ENCODE data around the gene DNAJC5G. TPM values are rescaled to one million over a fixed set of nuclear protein-coding genes. Genes with fewer than 3 reads are reported as not detected.

Gene DNAJC5G
- total RNA-seq, 1 experiment from 2014 or later: 0.37 TPM

- H3K27ac ChIP-seq (ENCODE audit: insufficient read length, low read depth, low read length): no peak overlapping the region
- no peak overlapping the region for H2BK12ac ChIP-seq (ENCODE audit: insufficient read length, low read depth, low read length)
- DNase-seq: peak; percentile 63
- H4K5ac ChIP-seq (ENCODE audit: insufficient read length, low read depth, low read length): no peak overlapping the region
- H3K14ac ChIP-seq (ENCODE audit: insufficient read depth, low read length): peak overlapping the region; percentile 86; the same call in 1 of the 2 replicates
- no peak overlapping the region for H3K9ac ChIP-seq (ENCODE audit: extremely low read depth, insufficient read length, low read length)
- peaks cover 38% of the 10 kb centered on the region; the same call in 1 of the 2 replicates for H3K27me3 ChIP-seq (ENCODE audit: insufficient read depth, low read length)
- Mint-ChIP-seq H3K36me3 (ENCODE audit: insufficient read depth in 1 of 3, low read depth in 3 of 3) (no peaks in the 10 kb centered on the region; a peak in 2 of 7 replicates), H3K4me1 (peaks cover 24 to 29% of the 10 kb centered on the region in 2 experiments), H3K27me3 (ENCODE audit: low read depth) (peaks cover 31% of the 10 kb centered on the region), H3K27ac (no peak overlapping the region), H3K9me3 (no peaks in the 10 kb centered on the region; a peak in 2 of 5 replicates), H3K4me3 (peak overlapping the region; percentile 64 to 88)
- no peak overlapping the region for H2BK20ac ChIP-seq (ENCODE audit: low read depth, low read length, poor library complexity, severe bottlenecking)
- H3K4ac ChIP-seq (ENCODE audit: low read depth, low read length): no peak overlapping the region
- no peak overlapping the region for H3K23ac ChIP-seq (ENCODE audit: insufficient read length, low read depth, low read length)
- H3K23me2 ChIP-seq (ENCODE audit: insufficient read length, low read depth, low read length, poor library complexity, severe bottlenecking): peaks cover 20% of the 10 kb centered on the region
- H2BK15ac ChIP-seq (ENCODE audit: low read depth, low read length): no peak overlapping the region
- no peak overlapping the region for H3K56ac ChIP-seq (ENCODE audit: insufficient read length, low read depth, low read length)
- no peaks in the 10 kb centered on the region for H3K9me3 ChIP-seq (ENCODE audit: control insufficient read depth, low read depth, low read length)
- H3K79me2 ChIP-seq (ENCODE audit: insufficient read depth, low read length): no peaks in the 10 kb centered on the region
- H2BK120ac ChIP-seq (ENCODE audit: low read depth, low read length, poor library complexity, severe bottlenecking): no peak overlapping the region
- no peaks in the 10 kb centered on the region; the same call in 1 of the 2 replicates for H3K4me1 ChIP-seq (ENCODE audit: insufficient read depth, low read length)
- H4K91ac ChIP-seq (ENCODE audit: insufficient read length, low read depth, low read length): no peak overlapping the region
- peak overlapping the region; percentile 44 for H3K4me2 ChIP-seq (ENCODE audit: insufficient read depth, insufficient read length, low read length)
- H4K20me1 ChIP-seq (ENCODE audit: control insufficient read depth, insufficient read depth, insufficient read length): no peaks in the 10 kb centered on the region
- no peak overlapping the region for H4K8ac ChIP-seq (replicated peaks; ENCODE audit: insufficient read length, low read depth, low read length)
- H2AFZ ChIP-seq (ENCODE audit: low read length): no peak overlapping the region
- no CpG with 5 or more reads among the region's 38 CpGs for WGBS (ENCODE audit: extremely low coverage, insufficient read length, low lambda C conversion rate)
- H3K79me1 ChIP-seq (ENCODE audit: insufficient read depth, low read depth, low read length, poor library complexity, severe bottlenecking): no peaks in the 10 kb centered on the region
- no peak overlapping the region for H3K18ac ChIP-seq (ENCODE audit: insufficient read length, low read depth, low read length)
- H3T11ph ChIP-seq (ENCODE audit: low read length): no peak overlapping the region
- TF ChIP-seq, protein P1, sequence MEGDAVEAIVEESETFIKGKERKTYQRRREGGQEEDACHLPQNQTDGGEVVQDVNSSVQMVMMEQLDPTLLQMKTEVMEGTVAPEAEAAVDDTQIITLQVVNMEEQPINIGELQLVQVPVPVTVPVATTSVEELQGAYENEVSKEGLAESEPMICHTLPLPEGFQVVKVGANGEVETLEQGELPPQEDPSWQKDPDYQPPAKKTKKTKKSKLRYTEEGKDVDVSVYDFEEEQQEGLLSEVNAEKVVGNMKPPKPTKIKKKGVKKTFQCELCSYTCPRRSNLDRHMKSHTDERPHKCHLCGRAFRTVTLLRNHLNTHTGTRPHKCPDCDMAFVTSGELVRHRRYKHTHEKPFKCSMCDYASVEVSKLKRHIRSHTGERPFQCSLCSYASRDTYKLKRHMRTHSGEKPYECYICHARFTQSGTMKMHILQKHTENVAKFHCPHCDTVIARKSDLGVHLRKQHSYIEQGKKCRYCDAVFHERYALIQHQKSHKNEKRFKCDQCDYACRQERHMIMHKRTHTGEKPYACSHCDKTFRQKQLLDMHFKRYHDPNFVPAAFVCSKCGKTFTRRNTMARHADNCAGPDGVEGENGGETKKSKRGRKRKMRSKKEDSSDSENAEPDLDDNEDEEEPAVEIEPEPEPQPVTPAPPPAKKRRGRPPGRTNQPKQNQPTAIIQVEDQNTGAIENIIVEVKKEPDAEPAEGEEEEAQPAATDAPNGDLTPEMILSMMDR (conservative IDR thresholded peaks at IDR 0.05): no peak
- H2AK5ac ChIP-seq (ENCODE audit: insufficient read length, low read length): no peak overlapping the region
- H2BK5ac ChIP-seq (ENCODE audit: insufficient read length, low read length): no peak overlapping the region
Measured at GRCh38 chr2:27264253-27264752, 10.9 kb upstream of the DNAJC5G start.
